GM12878 (cell line): ENCODE results near the gene TPCN1.

Experiments used
- CHD1 ChIP-seq: IDR thresholded peaks from 2 replicates; pipeline ENCODE4 v1.6.1; 2012; ENCODE audit warnings: low read depth, low read length, improper control_type of control experiment
- POLR2A ChIP-seq: IDR thresholded peaks from 2 replicates; pipeline ENCODE4 v1.6.1; 2011; ENCODE audit warnings: low read depth, mild to moderate bottlenecking, low read length
- REST ChIP-seq: IDR thresholded peaks from 2 replicates; pipeline ENCODE4 v1.6.1; 2012; ENCODE audit warnings: mild to moderate bottlenecking, low read depth, low read length

- TF ChIP-seq REST (no peak), CHD1 (no peak), POLR2A (no peak)
Measured at GRCh38 chr12:113298472-113298817, 77.2 kb downstream of the TPCN1 start.
